DLD1 (cell line): Measurements from ENCODE around the gene SLC23A3.

ENCODE experiments used
- in situ Hi-C: cut with HindIII; loops from 2 replicates; pipeline ENCODE4 v1.10.0; 2017; ENCODE audit warnings: low sequenced_read_pairs

The SLC23A3 gene

GRCh38 chr2:219176818-219177551 lies 7.2 kb upstream of the SLC23A3 start, which contains the start of gene CNPPD1:
Gene CNPPD1, minus strand, starts transcription at chr2:219176925. Its CDS starts 97 bp downstream, at chr2:219176828.
- in situ Hi-C loops, result no loop called here

GRCh38 chr2:219175928-219176817 lies 6.3 kb upstream of the SLC23A3 start:
- in situ Hi-C loops, result no loop called here

- in situ Hi-C loops, result no loop called here
Measured at GRCh38 chr2:219175486-219175885, 5.7 kb upstream of the SLC23A3 start.

- in situ Hi-C loops, result no loop called here
Measured at GRCh38 chr2:219174801-219175200, 5.0 kb upstream of the SLC23A3 start.

- in situ Hi-C loops, result no loop called here
Measured at GRCh38 chr2:219174146-219174545, 4.3 kb upstream of the SLC23A3 start.

GRCh38 chr2:219173176-219173575 lies 3.3 kb upstream of the SLC23A3 start:
- in situ Hi-C loops, result no loop called here

- in situ Hi-C loops, result no loop called here
Measured at GRCh38 chr2:219172231-219173154, 2.7 kb upstream of the SLC23A3 start.

- in situ Hi-C loops, result no loop called here
Measured at GRCh38 chr2:219171231-219171651, 1.4 kb upstream of the SLC23A3 start.

- in situ Hi-C loops, result no loop called here
Measured at GRCh38 chr2:219168932-219169331, 897 bp downstream of the SLC23A3 start.

GRCh38 chr2:219168526-219168925 lies 1.3 kb downstream of the SLC23A3 start:
- in situ Hi-C loops, result no loop called here

- in situ Hi-C loops, result no loop called here
Measured at GRCh38 chr2:219167997-219168396, 1.8 kb downstream of the SLC23A3 start.

GRCh38 chr2:219165058-219165911 lies 4.5 kb downstream of the SLC23A3 start:
- in situ Hi-C loops, result no loop called here

- in situ Hi-C loops, result no loop called here
Measured at GRCh38 chr2:219163156-219163555, 6.7 kb downstream of the SLC23A3 start.

- in situ Hi-C loops, result no loop called here
Measured at GRCh38 chr2:219161097-219161496, 8.7 kb downstream of the SLC23A3 start.

- in situ Hi-C loops, result no loop called here
Measured at GRCh38 chr2:219160186-219161017, 9.4 kb downstream of the SLC23A3 start, which contains the start of gene NHEJ1. Gene NHEJ1, minus strand, starts transcription at chr2:219160815. Its CDS starts 2,453 bp downstream, at chr2:219158362.

- in situ Hi-C loops, result no loop called here
Measured at GRCh38 chr2:219159771-219160185, 10.1 kb downstream of the SLC23A3 start.

GRCh38 chr2:219158586-219158985 lies 11.2 kb downstream of the SLC23A3 start:
- in situ Hi-C loops, result no loop called here

- in situ Hi-C loops, result no loop called here
Measured at GRCh38 chr2:219158025-219158424, 11.8 kb downstream of the SLC23A3 start.

GRCh38 chr2:219157396-219157795 lies 12.4 kb downstream of the SLC23A3 start:
- in situ Hi-C loops, result no loop called here
